Left lung (tissue), 10 donors: ENCODE results near the gene C1QA. TPM values are rescaled to one million over a fixed set of nuclear protein-coding genes. Genes with fewer than 3 reads are reported as not detected.
A peak's percentile ranks its signal among the peaks of the same experiment; 100 is the strongest.

ENCODE experiments used
- ATAC-seq: fragments of 200-7000 bp; cut with Tn5 transposase; one replicate; pipeline ENCODE4 v1.9.1; 2020; ENCODE audit warnings: moderate library complexity
- DNase-seq, 4 donors: peaks; one replicate each; pipeline ENCODE4 v3.0.0-alpha.2; 2013 to 2020
- H3K27ac ChIP-seq, 2 donors: fragments of 200-600 bp; sonication (generic) in 1 of 2; one replicate each; pipeline versions ENCODE4 v1.5.0 to v1.8.0; 2020 to 2021
- H3K27me3 ChIP-seq, 2 donors: fragments of 200-600 bp; sonication (generic) in 1 of 2; one replicate each; pipeline versions ENCODE4 v1.5.0 to v1.8.0; 2020 to 2021
- H3K36me3 ChIP-seq, 2 donors: fragments of 200-600 bp; sonication (generic) in 1 of 2; one replicate each; pipeline versions ENCODE4 v1.5.0 to v1.8.0; 2020 to 2021
- H3K4me1 ChIP-seq, 2 donors: fragments of 200-600 bp; one replicate each; pipeline ENCODE4 v1.8.0; 2021
- H3K4me3 ChIP-seq, 2 donors: fragments of 200-600 bp; sonication (generic) in 1 of 2; one replicate each; pipeline versions ENCODE4 v1.5.0 to v1.8.0; 2020 to 2021; ENCODE audit warnings: mild to moderate bottlenecking in 1 of 2
- H3K9me3 ChIP-seq, 2 donors: fragments of 200-600 bp; sonication (generic) in 1 of 2; one replicate each; pipeline versions ENCODE4 v1.5.0 to v1.8.0; 2020 to 2021
- CTCF ChIP-seq, 2 donors: fragments of 200-600 bp; sonication (generic) in 1 of 2; IDR thresholded peaks; one replicate each; pipeline versions ENCODE4 v1.5.0 to v1.8.0; 2021; ENCODE audit warnings: antibody characterized with exemption in 2 of 2
- intact Hi-C, 2 donors: fragments of 100-400 bp; cut with DNase I; formaldehyde crosslinking; loops; one replicate each; pipeline versions ENCODE4 v1.11.2 to v1.14.2; 2022
- polyA plus RNA-seq, 6 donors: library from polyadenylated mRNA; unstranded; fragments of 120-200 nt; gene quantifications; one replicate each; pipeline ENCODE4 v1.2.1, GENCODE V29; 2013; ENCODE audit not compliant: insufficient read length in 6 of 6
- total RNA-seq, 2 donors: library from RNA; stranded (reverse); fragmentation: NEBNext Ultra II Directional; extraction: Animal tissue kit (Norgen Biotek cat#: 25700); gene quantifications; one replicate each; pipeline ENCODE4 v1.2.1, GENCODE V29; 2021
- donor health status: DM: no; HTN: yes; CAD: no.
- donor health status: DM: no; HTN: no; CAD: no.

Gene C1QA
- total and polyA plus RNA-seq, 8 donors: 15.3 to 476 (median 24.1) TPM

- ATAC-seq: peak; percentile 90
- peak; percentile 84 to 90 for TF ChIP-seq CTCF (IDR thresholded peaks at IDR 0.05)
- H3K4me1 ChIP-seq: peaks cover 4 to 10% of the 10 kb centered on the region in 2 donors
- H3K9me3 ChIP-seq: no peaks in the 10 kb centered on the region
- H3K27ac ChIP-seq: no peak overlapping the region
- H3K36me3 ChIP-seq: no peaks in the 10 kb centered on the region
- no peak overlapping the region for H3K4me3 ChIP-seq
- peaks cover 0 to 52% of the 10 kb centered on the region in 2 donors for H3K27me3 ChIP-seq
- intact Hi-C loops: loop anchor here in 1 of 2 donors (2.0 kb wide), 1 partner anchor 223 kb away; no protein-coding TSS in a partner anchor
- peak; percentile 58 to 93 (median 79) for DNase-seq
Measured at GRCh38 chr1:22641906-22642636, 5.6 kb downstream of the C1QA start.

- peak within 1 kb of the TSS; percentile 13 to 38 for H3K4me3 ChIP-seq
- peak; percentile 36 for ATAC-seq
Measured at GRCh38 chr1:22643381-22643780, 7.0 kb downstream of the C1QA start, which contains the start of gene C1QC. Gene C1QC (plus strand): TSS chr1:22643633. CDS start chr1:22644024, 391 bp downstream.

GRCh38 chr1:22643928-22644327, 7.5 kb downstream of the C1QA start:
- Histone ChIP-seq H3K4me1 (peaks cover 4 to 10% of the 10 kb centered on the region in 2 donors), H3K27me3 (peaks cover 0 to 38% of the 10 kb centered on the region in 2 donors), H3K36me3 (no peaks in the 10 kb centered on the region), H3K4me3 (peak overlapping the region; percentile 13 to 38), H3K9me3 (no peaks in the 10 kb centered on the region), H3K27ac (no peak overlapping the region)
- intact Hi-C loops: loop anchor here in 1 of 2 donors (2.0 kb wide), 1 partner anchor 225 kb away; no protein-coding TSS in a partner anchor
- DNase-seq (peak in 1 of 4 donors; percentile 73), ATAC-seq (no peak)
- no peak for TF ChIP-seq CTCF (IDR thresholded peaks at IDR 0.05)

More at GRCh38 chr1:22643381-22643780, 7.0 kb downstream of the C1QA start, which contains the start of gene C1QC:
- no peak for TF ChIP-seq CTCF (IDR thresholded peaks at IDR 0.05)
- Histone ChIP-seq H3K4me1 (peaks cover 4 to 10% of the 10 kb centered on the region in 2 donors), H3K27ac (no peak within 1 kb of the TSS), H3K36me3 (no peaks in the 10 kb centered on the region), H3K27me3 (peaks cover 0 to 43% of the 10 kb centered on the region in 2 donors), H3K9me3 (no peaks in the 10 kb centered on the region)
- peak in 1 of 4 donors; percentile 67 for DNase-seq
- intact Hi-C loops: loop anchor here in 1 of 2 donors (2.0 kb wide), 1 partner anchor 225 kb away; no protein-coding TSS in a partner anchor

GRCh38 chr1:22645931-22646330, 9.5 kb downstream of the C1QA start:
- H3K9me3 ChIP-seq: no peaks in the 10 kb centered on the region
- TF ChIP-seq CTCF (IDR thresholded peaks at IDR 0.05): no peak
- ATAC-seq (peak; percentile 28), DNase-seq (peak in 1 of 4 donors; percentile 57)
- peaks cover 0 to 19% of the 10 kb centered on the region in 2 donors for H3K27me3 ChIP-seq
- H3K27ac ChIP-seq: peak overlapping the region in 1 of 2 donors; percentile 18
- intact Hi-C loops: no loop called here
- H3K4me1 ChIP-seq: peaks cover 4 to 10% of the 10 kb centered on the region in 2 donors
- peak overlapping the region in 1 of 2 donors; percentile 38 for H3K4me3 ChIP-seq
- no peaks in the 10 kb centered on the region for H3K36me3 ChIP-seq

- Histone ChIP-seq H3K27me3 (peaks cover 0 to 18% of the 10 kb centered on the region in 2 donors), H3K4me3 (peak overlapping the region in 1 of 2 donors; percentile 38), H3K36me3 (no peaks in the 10 kb centered on the region), H3K4me1 (peaks cover 4 to 10% of the 10 kb centered on the region in 2 donors), H3K27ac (peak overlapping the region in 1 of 2 donors; percentile 18), H3K9me3 (no peaks in the 10 kb centered on the region)
- DNase-seq (no peak), ATAC-seq (no peak)
- TF ChIP-seq CTCF (IDR thresholded peaks at IDR 0.05): no peak
- intact Hi-C loops: no loop called here
Measured at GRCh38 chr1:22646384-22646783, 10.0 kb downstream of the C1QA start.
